Heart left ventricle (tissue), 16 donors: ENCODE measurements around the gene KCP. TPM values are rescaled to one million over a fixed set of nuclear protein-coding genes. Genes with fewer than 3 reads are reported as not detected.
"Not testable (repeated sequence)": the region's sequence is repeated elsewhere in the genome, so short reads cannot be mapped to it uniquely, and the experiment has no call there.

ENCODE experiments used
- ATAC-seq, 4 donors: fragments of 200-7000 bp; cut with Tn5 transposase; one replicate each; pipeline ENCODE4 v1.9.1; 2020 to 2022; ENCODE audit warnings: moderate library complexity in 4 of 4, mild to moderate bottlenecking in 3 of 4, moderate number of reproducible peaks in 1 of 4
- DNase-seq, 5 donors: peaks; one replicate each; pipeline ENCODE4 v3.0.0-alpha.2; 2020
- H3K27ac ChIP-seq, 12 donors: fragments of 200-600 bp; sonication (generic) in 4 of 12; one replicate each; pipeline versions ENCODE4 v1.5.0 to v1.8.0; 2016 to 2022; ENCODE audit warnings: mild to moderate bottlenecking in 2 of 12
- H3K27me3 ChIP-seq, 9 donors: fragments of 200-600 bp; sonication (generic) in 2 of 9; one replicate each; pipeline versions ENCODE4 v1.5.1 to v1.8.0; 2016 to 2022; ENCODE audit warnings: mild to moderate bottlenecking in 3 of 9
- H3K36me3 ChIP-seq, 9 donors: fragments of 200-600 bp; sonication (generic) in 2 of 9; one replicate each; pipeline versions ENCODE4 v1.5.0 to v1.8.0; 2018 to 2022; ENCODE audit warnings: mild to moderate bottlenecking in 2 of 9
- H3K4me1 ChIP-seq, 12 donors: fragments of 200-600 bp; sonication (generic) in 4 of 12; one replicate each; pipeline versions ENCODE4 v1.5.0 to v1.8.0; 2016 to 2022; ENCODE audit warnings: mild to moderate bottlenecking in 3 of 12
- H3K4me3 ChIP-seq, 12 donors: fragments of 200-600 bp; sonication (generic) in 4 of 12; one replicate each; pipeline versions ENCODE4 v1.5.0 to v1.8.0; 2017 to 2022; ENCODE audit warnings: mild to moderate bottlenecking in 9 of 12, moderate library complexity in 4 of 12
- H3K9me3 ChIP-seq, 12 donors: fragments of 200-600 bp; sonication (generic) in 4 of 12; one replicate each; pipeline versions ENCODE4 v1.5.0 to v1.8.0; 2016 to 2022; ENCODE audit warnings: mild to moderate bottlenecking in 1 of 12
- CTCF ChIP-seq, 12 donors: fragments of 200-600 bp; sonication (generic) in 4 of 12; IDR thresholded peaks; one replicate each; pipeline versions ENCODE4 v1.5.0 to v1.8.0; 2018 to 2022; ENCODE audit warnings: antibody characterized with exemption in 12 of 12, mild to moderate bottlenecking in 5 of 12
- POLR2A ChIP-seq, 2 donors: fragments of 450-650 bp; IDR thresholded peaks; one replicate each; pipeline ENCODE4 v1.6.1; 2017; ENCODE audit warnings: antibody characterized with exemption in 2 of 2, mild to moderate bottlenecking in 2 of 2, moderate library complexity in 2 of 2
- WGBS, 4 donors: extraction: QIAGEN DNeasy Blood & Tissue Kit in 2 of 4; methylation state at CpG; one replicate each; pipeline versions ENCODE4 v1.1.5 to v1.1.7; 2013 to 2018; 5-methylcytosine and 5-hydroxymethylcytosine counted together
- intact Hi-C, 10 donors: fragments of 100-400 bp; cut with DNase I; formaldehyde crosslinking; loops; one replicate each; pipeline versions ENCODE4 v1.11.1 to v1.14.2; 2022
- polyA plus RNA-seq, 2 donors: library from polyadenylated mRNA; stranded (reverse); fragments of 200-250 nt; gene quantifications; one replicate each; pipeline ENCODE4 v1.2.3, GENCODE V29; 2013
- total RNA-seq, 9 donors: library from RNA; depleted of rRNA in 2 of 9; stranded (reverse); fragments of >200 nt in 2 of 9; fragmentation: NEBNext Ultra II Directional in 3 of 9; extraction: Animal tissue kit (Norgen Biotek cat#: 25700) in 3 of 9; gene quantifications; one replicate each; pipeline versions ENCODE4 v1.1.0 to v1.2.4, GENCODE V29; 2016 to 2023
- donor health status: ischemic (EF 13 %, LVEDD 7.1; RV severe dilation, severe dysfunction).
- donor health status: healthy with polysubstance abuse.
- donor health status: DM: no; HTN: yes; CAD: no.
- donor health status: DM: no; HTN: no; CAD: no.
- donor health status: ischemic (EF 25% LVEDD 6.9; RV normal size, moderate dysfunction).
- donor health status: ischemic (EF 25% LVEDD 5.7; RV mildly dilated, moderate dysfunction).
- donor health status: healthy.
- donor health status: DM: yes; HTN: yes; CAD: no.
- donor health status: ischemic (EF 35%, LVEDD 5.7; RV mildly dilated, moderate dysfunction).
- donor health status: nonischemic (EF 11% LVEDD 7.7; RV severe dilation, severe dysfunction).
- donor health status: DM: yes; HTN: yes; CAD: no.
- donor health status: PGD.
- donor health status: ischemic (EF 29% LVEDD 5.4; RV normal size, mild dysfunction).
- donor health status: nonischemic (EF 23%, LVEDD 6.1; RV moderate dilation, normal function).

The KCP gene
- total and polyA plus RNA-seq, 11 donors, result 0.14 to 1.3 (median 0.29) TPM; not detected in 1

- 81 to 93% (median 86%) methylated on average over 4 to 10 of the region's 10 CpGs for WGBS, 4 donors
- H3K27me3 ChIP-seq, result peaks cover 19 to 63% (median 40%) of the 10 kb centered on the region in 9 donors
- TF ChIP-seq CTCF (IDR thresholded peaks at IDR 0.05), result no peak
- TF ChIP-seq POLR2A (IDR thresholded peaks at IDR 0.05), result no peak
- ATAC-seq, result no peak
- H3K4me3 ChIP-seq, result no peak overlapping the region
- H3K36me3 ChIP-seq, result no peaks in the 10 kb centered on the region
- no peaks in the 10 kb centered on the region for H3K9me3 ChIP-seq
- H3K4me1 ChIP-seq, result peaks cover 0 to 30% (median 6%) of the 10 kb centered on the region in 12 donors
- H3K27ac ChIP-seq, result no peak overlapping the region
- intact Hi-C loops, result no loop called here
- peak in 1 of 5 donors; percentile 6 for DNase-seq
Measured at GRCh38 chr7:128913870-128914565, 3.5 kb upstream of the KCP start.

DNA sequence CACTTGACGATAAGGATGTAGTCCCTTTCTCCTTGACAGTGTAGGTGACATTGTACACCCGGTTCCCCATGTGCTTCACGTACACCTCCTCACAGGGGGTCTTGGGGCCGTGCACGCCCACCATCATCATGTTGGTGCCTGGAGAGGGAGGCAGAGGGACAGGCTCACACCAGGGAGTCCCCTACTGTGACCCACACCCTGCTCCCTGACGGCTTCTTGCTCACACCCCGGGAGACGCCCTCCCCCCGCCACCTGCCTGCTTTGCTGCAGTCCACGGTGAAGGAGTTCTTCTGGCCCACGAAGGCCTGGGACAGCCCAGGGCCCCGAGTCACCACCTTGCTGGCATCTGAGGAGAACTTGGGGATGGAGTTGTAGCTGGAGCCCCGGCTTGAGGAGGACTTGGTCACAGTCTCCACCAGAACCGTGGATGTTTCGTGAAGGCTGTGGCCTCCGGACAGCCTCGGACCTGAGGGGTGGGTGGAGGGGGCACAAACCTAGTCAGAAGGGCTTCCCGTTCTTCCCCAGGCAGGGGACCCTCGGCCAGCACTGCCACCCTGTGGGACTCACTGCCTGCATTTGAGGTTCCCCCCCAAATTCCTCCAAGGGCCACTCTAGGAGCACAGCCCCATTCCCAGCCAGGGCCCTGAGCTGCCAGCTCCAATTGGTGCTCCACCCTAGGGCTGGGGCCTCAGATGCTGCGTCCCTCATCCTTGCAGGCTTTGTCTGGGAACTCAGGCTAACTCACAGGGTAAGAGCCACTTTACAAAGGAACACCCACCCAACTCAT is 2.4 kb upstream of the KCP start:
- peaks cover 19 to 67% (median 45%) of the 10 kb centered on the region in 9 donors for H3K27me3 ChIP-seq
- intact Hi-C loops, ATAC-seq, H3K27ac ChIP-seq, H3K4me3 ChIP-seq, H3K9me3 ChIP-seq, H3K36me3 ChIP-seq: not testable (repeated sequence)
- WGBS, 4 donors, result 78 to 92% (median 92%) methylated on average over 2 to 11 of the region's 20 CpGs
- peak in 1 of 5 donors; percentile 11 for DNase-seq
- H3K4me1 ChIP-seq, result peaks cover 0 to 30% (median 6%) of the 10 kb centered on the region in 12 donors

DNA sequence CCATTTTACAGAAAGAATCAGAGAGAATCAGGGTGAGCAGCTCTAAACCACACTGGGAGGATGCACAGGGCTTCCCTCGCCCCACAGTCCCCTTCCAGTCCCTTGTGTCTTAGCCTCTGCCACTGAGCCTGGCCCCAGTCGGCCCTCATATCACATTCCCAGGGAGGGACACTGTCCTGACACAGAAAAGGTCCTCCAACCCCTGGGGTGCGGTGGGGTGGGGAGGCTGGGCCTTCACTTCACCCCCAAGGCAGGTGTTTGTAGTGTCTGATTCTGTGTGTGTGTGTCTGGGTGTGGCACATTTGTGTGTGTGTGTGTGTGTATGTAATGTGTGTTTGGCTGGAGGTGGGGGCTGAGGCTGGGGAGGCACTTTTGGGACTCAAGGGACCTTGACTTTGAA is 1.8 kb upstream of the KCP start:
- intact Hi-C loops, result no loop called here
- no peak overlapping the region for H3K27ac ChIP-seq
- DNase-seq (no peak), ATAC-seq (no peak)
- peaks cover 20 to 72% (median 45%) of the 10 kb centered on the region in 9 donors for H3K27me3 ChIP-seq
- H3K9me3 ChIP-seq, result no peaks in the 10 kb centered on the region
- no peaks in the 10 kb centered on the region for H3K36me3 ChIP-seq
- H3K4me3 ChIP-seq, result no peak overlapping the region
- WGBS, 4 donors, result 73 to 86% (median 79%) methylated on average over 3 of the region's 3 CpGs
- TF ChIP-seq POLR2A (IDR thresholded peaks at IDR 0.05), result no peak
- no peak for TF ChIP-seq CTCF (IDR thresholded peaks at IDR 0.05)
- H3K4me1 ChIP-seq, result peaks cover 0 to 30% (median 6%) of the 10 kb centered on the region in 12 donors

- Histone ChIP-seq H3K27me3 (peaks cover 23 to 69% (median 50%) of the 10 kb centered on the region in 9 donors), H3K36me3 (no peaks in the 10 kb centered on the region), H3K9me3 (no peaks in the 10 kb centered on the region), H3K4me1 (peaks cover 0 to 30% (median 6%) of the 10 kb centered on the region in 12 donors), H3K4me3 (no peak overlapping the region), H3K27ac (no peak overlapping the region)
- 57 to 72% (median 66%) methylated on average over 7 to 8 of the region's 8 CpGs for WGBS, 4 donors
- peak in 3 of 4 donors; percentile 3 to 41 (median 38) for ATAC-seq
- intact Hi-C loops, result no loop called here
- TF ChIP-seq POLR2A (IDR thresholded peaks at IDR 0.05) (no peak), CTCF (IDR thresholded peaks at IDR 0.05) (no peak)
- peak in 2 of 5 donors; percentile 53 to 60 for DNase-seq
Measured at GRCh38 chr7:128911423-128912031, 1.0 kb upstream of the KCP start.
